SH-SY5Y (cell line): ENCODE measurements around the gene DLG2.

Experiments
- GATA2 ChIP-seq: IDR thresholded peaks from 2 replicates; pipeline ENCODE4 v1.6.1; 2011; ENCODE audit warnings: mild to moderate bottlenecking, low read depth, low read length
- GATA3 ChIP-seq: IDR thresholded peaks from 2 replicates; pipeline ENCODE4 v1.6.1; 2011; ENCODE audit warnings: low read depth, mild to moderate bottlenecking, low read length, moderate library complexity

DNA sequence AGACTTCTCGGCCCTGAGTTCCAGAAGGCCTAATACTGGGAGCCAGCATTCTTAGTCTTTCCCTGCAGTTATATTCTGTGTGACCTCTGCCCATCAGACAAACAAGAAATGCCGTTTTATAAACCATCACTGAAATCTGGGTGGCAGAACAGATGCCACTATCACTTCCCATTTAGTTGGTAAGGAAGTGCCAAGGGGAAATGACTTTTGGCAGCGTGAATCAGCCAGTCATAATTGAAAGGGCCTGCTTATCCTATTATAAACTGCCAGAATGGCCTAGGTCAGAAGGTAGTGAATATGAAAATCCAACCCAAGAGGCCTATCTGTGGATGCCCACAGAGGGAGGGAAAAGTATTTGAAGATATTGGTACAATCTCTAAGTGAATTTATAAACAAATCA is 1694.1 kb downstream of the DLG2 start:
- no peak; the same call in 1 of the 2 replicates for TF ChIP-seq GATA2
- TF ChIP-seq GATA3: no peak
